Smooth muscle cell of the brain vasculature (primary cell): Measurements from ENCODE around the gene FRAT1.
A peak's percentile ranks its signal among the peaks of the same experiment; 100 is the strongest.
"Not testable (repeated sequence)": the region's sequence is repeated elsewhere in the genome, so short reads cannot be mapped to it uniquely, and the experiment has no call there.

Experiments used
- DNase-seq: peaks from one replicate; pipeline ENCODE4 v3.0.0-alpha.2; 2012; ENCODE audit warnings: low read depth, low spot score

FRAT1 gene

GRCh38 chr10:97318772-97319651, at the start of gene FRAT1:
TSS of gene FRAT1 (plus strand) at chr10:97319271. CDS start at chr10:97319454, 183 bp downstream.
- DNase-seq: peak; percentile 75

DNA sequence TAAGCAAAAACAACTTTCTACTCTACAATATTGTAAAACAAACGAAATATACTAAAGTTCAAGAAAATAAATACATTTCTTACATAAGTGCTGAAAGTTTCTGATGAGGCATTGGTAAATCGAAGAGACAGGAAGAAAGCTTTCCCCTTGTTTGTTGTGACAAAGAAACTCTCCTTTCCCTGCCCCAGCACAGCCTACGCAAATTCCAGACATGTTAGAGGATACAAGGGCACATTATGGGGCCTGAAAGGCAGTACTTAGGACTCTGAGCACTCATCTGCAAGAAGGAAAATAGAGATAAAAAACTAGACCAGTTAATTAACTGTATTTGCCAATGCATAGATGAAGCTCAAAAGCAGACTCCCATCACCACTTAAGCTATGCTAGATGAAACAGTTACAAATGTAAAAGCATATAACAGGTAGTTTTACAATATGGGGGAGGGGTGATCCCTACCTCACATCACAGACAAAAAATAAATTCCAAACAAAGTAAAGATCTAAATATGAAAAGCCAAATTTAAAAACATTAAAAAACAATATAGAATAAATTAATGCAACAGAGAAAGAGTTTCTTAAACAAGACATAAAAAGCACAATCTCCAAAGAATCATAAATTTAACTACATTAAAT, 48.4 kb upstream of the FRAT1 start:
- DNase-seq: peak; percentile 15

- DNase-seq: no peak
Observed at GRCh38 chr10:97273700-97274099, 45.4 kb upstream of the FRAT1 start.

DNA sequence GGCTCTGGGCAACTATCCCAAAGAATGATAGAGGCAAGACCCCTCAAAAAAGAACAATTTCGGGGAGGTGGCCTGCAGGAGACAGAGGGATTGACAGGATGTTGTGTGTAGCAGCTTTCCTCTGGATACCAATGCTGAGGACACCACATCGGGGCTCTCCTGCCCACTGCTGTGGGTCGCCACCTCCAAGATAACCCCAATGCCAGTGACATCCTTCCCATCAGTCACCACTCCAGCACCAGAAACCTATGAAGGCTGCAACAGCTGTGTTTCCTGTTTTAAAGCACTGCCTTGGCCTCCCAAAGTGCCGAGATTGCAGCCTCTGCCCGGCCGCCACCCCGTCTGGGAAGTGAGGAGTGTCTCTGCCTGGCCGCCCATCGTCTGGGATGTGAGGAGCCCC, 44.2 kb upstream of the FRAT1 start:
- DNase-seq: no peak

- DNase-seq: no peak
Observed at GRCh38 chr10:97277551-97277950, 41.5 kb upstream of the FRAT1 start.

DNA sequence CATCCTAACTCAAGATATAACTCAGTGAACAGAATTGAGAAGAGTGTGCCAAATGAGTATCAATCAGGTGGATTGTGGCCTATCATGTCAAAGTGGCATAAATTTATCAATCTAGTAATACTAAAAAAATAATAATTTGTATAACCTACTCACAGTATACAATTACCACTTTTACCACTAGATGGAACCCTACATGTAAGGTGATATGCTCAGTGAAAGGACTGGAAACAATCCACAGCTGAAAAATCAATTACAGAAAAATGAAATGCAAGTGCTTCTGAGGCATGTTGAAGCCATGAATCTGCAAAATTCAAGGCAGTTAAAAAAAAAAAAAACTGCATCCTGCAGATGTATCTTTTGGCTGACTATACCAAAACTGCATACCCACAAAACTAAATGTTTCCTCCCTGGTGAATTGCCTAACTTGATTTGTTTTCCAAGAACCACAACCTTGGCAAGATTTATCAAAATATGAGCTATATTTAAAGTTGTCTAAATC, 40.5 kb upstream of the FRAT1 start:
- DNase-seq: peak; percentile 71

DNA sequence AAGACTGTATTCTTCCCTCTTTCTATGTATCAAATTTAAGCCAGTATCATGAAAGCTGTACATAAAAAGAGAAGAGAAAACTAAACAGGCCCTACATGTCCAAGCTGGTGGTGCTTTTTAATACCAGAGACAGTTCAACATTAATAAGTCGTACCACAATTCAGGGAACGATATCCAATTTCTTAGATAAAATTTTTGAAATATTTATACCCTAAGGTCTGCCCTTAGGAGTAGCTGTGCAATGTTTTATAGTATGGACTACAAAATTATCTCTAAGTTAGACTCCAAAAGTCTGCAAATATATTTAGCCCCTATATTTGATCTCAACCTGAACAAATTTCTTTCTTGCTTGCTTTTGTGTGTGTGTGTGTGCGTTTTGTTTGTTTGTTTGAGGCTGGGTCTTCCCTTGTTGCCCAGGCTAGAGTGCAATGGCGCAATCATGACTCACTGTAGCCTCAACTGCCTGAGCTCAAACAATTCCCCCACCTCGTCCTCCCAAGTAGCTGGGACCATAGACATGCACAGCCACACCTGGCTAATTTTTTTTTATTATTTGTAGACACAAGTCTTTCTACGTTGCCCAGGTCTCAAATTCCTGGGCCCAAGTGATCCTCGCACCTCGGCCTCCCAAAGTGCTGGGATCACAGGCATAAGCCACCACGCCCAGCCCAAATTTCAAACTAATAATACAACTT, 39.8 kb upstream of the FRAT1 start:
- no peak for DNase-seq

DNA sequence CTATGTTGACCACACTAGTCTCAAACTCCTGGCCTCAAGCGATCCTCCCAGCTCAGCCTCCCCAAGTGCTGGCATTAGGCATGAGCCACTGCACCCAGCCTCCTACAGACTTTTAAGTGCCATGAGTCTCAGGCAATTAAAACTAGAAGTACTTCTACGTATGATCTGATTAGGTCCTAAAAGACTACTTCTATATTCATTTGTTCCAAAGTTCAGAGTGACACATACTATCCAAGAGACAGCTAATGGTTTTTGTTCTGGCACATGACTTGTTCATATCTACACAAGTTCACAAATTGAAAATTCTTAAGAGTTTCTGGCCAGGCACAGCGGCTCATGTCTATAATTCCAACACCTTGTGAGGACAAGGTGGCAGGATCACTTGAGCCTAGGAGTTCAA, 38.3 kb upstream of the FRAT1 start:
- no peak for DNase-seq

- DNase-seq: not testable (repeated sequence)
Observed at GRCh38 chr10:97290076-97290475, 29.0 kb upstream of the FRAT1 start.

DNA sequence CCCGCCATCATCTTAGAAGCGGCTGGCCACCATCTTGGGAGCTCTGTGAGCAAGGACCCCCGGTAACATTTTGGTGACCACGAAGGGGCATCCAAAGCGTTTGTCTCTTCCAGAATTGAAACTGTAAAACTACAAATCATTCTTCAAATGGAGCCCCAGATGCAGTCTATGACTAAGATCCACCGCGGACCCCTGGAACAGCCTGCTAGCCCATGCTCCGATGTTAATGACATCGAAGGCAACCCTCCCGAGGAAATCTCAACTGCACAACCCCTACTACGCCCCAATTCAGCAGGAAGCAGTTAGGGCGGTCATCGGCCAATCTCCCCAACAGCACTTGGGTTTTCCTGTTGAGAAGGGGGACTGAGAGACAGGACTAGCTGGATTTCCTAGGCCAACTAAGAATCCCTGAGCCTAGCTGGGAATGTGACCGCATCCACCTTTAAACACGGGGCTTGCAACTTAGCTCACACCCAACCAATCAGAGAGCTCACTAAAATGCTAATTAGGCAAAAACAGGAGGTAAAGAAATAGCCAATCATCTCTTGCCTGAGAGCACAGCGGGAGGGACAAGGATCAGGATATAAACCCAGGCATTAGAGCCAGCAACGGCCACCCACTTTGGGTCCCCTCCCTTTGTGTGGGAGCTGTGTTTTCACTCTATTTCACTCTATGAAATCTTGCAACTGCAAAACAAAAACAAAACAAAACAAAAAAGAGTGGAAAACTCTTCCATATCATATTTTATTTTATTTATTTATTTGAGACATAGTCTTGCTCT, 28.3 kb upstream of the FRAT1 start:
- DNase-seq: not testable (repeated sequence)

GRCh38 chr10:97291357-97292096, 27.5 kb upstream of the FRAT1 start:
- no peak for DNase-seq

DNA sequence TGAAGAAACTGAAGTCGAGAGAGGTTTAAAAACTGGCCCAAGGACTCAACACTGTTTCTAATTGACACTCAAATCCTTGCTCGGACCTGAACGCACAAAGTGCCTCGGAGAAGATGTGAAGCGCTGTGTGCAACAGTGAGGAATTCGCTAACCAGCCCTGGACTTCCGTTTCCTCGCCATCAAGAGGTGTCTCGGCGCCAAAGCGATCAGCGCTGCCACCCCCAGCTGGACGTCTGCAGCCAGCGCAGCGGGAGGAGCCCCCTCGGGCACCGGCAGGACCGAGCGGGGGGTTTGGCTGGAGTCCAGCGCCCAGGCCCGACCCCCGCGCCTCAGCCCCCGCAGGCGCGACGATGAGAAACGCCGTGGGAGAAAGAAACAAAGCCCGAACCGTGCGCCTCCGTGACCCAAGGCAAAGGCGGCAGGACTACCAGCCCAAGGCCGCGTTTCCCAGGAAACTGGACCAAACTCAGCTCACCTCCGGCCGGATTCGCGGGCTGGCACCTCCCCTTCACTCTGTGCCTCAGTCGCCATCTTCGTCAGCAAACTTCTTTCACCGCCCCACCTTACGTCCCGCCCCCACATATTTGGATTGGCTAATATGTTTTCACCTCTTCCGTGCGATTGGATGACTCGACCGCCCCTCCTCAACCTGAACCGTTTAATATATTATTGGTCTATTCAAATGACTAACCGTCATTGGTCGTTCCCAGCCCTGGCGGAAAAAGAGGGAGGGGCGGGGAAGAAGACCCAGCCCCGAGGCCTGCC, 26.8 kb upstream of the FRAT1 start, which contains the start of gene ARHGAP19:
TSS of gene ARHGAP19 (minus strand) at position 541 of the 765 bp plus-strand sequence. CDS start at position 531, 10 bp downstream.
- DNase-seq: peak; percentile 96

GRCh38 chr10:97292862-97293198, 26.2 kb upstream of the FRAT1 start:
- no peak for DNase-seq

GRCh38 chr10:97297556-97298222, 21.4 kb upstream of the FRAT1 start:
- DNase-seq: no peak

GRCh38 chr10:97298223-97298571, 20.9 kb upstream of the FRAT1 start:
- DNase-seq: no peak

DNA sequence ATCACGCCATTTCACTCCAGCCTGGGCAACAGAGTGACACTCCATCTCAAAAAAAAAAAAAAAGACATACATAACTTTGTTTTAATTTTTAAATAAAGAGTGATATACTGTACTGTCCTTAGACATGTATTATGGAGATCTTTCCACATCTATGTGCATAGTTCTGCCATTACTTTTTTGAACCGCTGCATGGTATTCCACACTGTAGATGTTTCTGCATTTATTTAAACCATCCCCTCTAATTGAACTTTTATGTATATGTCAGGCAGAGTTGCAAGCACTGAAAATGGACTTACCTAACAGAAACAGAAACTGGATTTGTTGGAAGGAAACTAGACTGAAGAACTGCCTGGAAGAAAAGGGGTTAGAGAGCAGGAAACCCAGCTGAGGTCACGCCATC, 18.1 kb upstream of the FRAT1 start:
- no peak for DNase-seq

DNA sequence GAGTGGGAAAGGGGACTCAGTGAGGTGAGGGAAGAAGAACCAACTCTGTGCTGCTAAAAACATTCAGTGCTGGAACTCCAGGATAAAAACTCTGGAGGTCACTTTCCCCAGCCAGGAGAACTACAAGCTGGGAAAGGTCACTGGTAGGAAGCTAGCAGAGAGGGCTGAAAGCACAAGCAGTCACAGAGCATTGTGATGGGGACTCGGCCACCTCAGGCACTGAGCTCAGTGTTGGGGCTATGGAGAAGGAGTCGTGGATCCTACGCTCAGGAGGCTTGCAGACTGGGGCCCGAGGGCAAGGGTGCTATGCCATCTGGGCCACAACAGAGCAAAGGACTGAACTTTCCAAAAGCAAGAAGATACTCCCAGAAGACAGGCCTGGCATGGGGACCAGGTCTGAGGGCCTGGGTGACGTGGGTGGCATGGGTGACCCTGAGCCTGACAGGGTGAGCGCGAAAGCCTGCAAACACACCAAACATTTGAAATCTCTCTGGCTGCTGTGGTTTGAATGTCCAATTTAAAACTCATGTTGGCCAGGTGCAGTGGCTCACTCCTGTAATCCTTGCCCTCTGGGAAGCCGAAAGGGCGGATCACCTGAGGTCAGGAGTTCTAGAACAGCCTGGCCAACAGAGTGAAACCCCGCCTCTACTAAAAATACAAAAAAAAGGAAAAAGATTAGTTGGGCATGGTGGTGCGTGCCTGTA, 16.8 kb upstream of the FRAT1 start:
- no peak for DNase-seq

DNA sequence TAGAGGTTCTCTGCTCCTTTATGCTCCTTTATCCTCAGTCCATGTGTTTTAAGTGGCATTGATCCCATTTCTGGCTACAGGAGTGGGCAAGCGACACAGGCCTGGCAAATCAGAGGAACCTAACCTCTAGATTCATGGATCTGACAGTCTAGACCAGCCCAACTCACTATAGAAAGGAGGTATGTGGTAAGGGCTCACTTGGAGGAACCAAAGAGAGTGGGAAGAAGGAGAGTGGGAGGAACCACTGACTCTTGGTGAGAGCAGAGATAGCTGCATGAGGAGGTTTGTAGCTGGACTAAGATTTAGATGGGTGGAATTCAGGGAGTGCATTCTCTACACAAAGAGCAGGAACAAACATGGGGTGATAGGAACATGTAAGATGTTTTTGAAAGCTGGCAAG, 11.6 kb upstream of the FRAT1 start:
- no peak for DNase-seq
